DOHH2 (cell line): ENCODE data around the gene RAPGEF1.

Source experiments
- H3F3A ChIP-seq: fragments of 200-600 bp; sonication (generic), shearing (Covaris generic); 2 replicates; pipeline ENCODE4 v1.6.0; 2016; ENCODE audit warnings: antibody characterized with exemption, mild to moderate bottlenecking; ENCODE audit not compliant: control insufficient read depth, insufficient read depth
- H3K27ac ChIP-seq: fragments of 200-600 bp; sonication (generic); 2 replicates; pipeline ENCODE4 v1.5.1; 2014; ENCODE audit warnings: low read depth, mild to moderate bottlenecking, low read length, moderate library complexity
- H3K27me3 ChIP-seq: fragments of 200-600 bp; sonication (generic); 2 replicates; pipeline ENCODE4 v1.6.1; 2014; ENCODE audit warnings: mild to moderate bottlenecking, low read length, mixed read lengths; ENCODE audit not compliant: control insufficient read depth
- H3K36me3 ChIP-seq: fragments of 200-600 bp; sonication (generic); 2 replicates; pipeline ENCODE4 v1.6.1; 2014; ENCODE audit warnings: mild to moderate bottlenecking, low read length, moderate library complexity, mixed read lengths; ENCODE audit not compliant: control insufficient read depth
- H3K4me1 ChIP-seq: fragments of 200-600 bp; sonication (generic); 2 replicates; pipeline ENCODE4 v1.6.1; 2014; ENCODE audit warnings: mild to moderate bottlenecking, low read length, mixed read lengths; ENCODE audit not compliant: control insufficient read depth
- H3K4me2 ChIP-seq: fragments of 200-600 bp; sonication (generic); 2 replicates; pipeline ENCODE4 v1.6.0; 2014; ENCODE audit warnings: mild to moderate bottlenecking, low read length, moderate library complexity
- H3K4me3 ChIP-seq: fragments of 200-600 bp; sonication (generic); 2 replicates; pipeline ENCODE4 v1.5.1; 2014; ENCODE audit warnings: mild to moderate bottlenecking, low read length, mixed read lengths
- H3K79me2 ChIP-seq: fragments of 200-600 bp; sonication (generic); 2 replicates; pipeline ENCODE4 v1.6.1; 2014; ENCODE audit warnings: mild to moderate bottlenecking, low read length, mixed read lengths; ENCODE audit not compliant: control insufficient read depth
- H3K9me2 ChIP-seq: fragments of 200-600 bp; sonication (generic); replicated peaks from 2 replicates; pipeline ENCODE4 v1.6.1; 2014; ENCODE audit warnings: mild to moderate bottlenecking, low read length, mixed read lengths; ENCODE audit not compliant: control insufficient read depth
- H3K9me3 ChIP-seq: fragments of 200-600 bp; sonication (generic); 2 replicates; pipeline ENCODE4 v1.6.1; 2014; ENCODE audit warnings: antibody characterized with exemption, low read length, mixed read lengths; ENCODE audit not compliant: control insufficient read depth, insufficient read depth
- H4K20me1 ChIP-seq: fragments of 200-600 bp; sonication (generic); 2 replicates; pipeline ENCODE4 v1.6.0; 2014; ENCODE audit warnings: low read depth, mild to moderate bottlenecking, antibody characterized with exemption, low read length, moderate library complexity; ENCODE audit not compliant: control insufficient read depth, insufficient read depth
- EZH2phosphoT487 ChIP-seq: fragments of 200-600 bp; sonication (generic); IDR thresholded peaks from 2 replicates; pipeline ENCODE4 v1.6.1; 2017; ENCODE audit warnings: borderline replicate concordance, mild to moderate bottlenecking, antibody characterized with exemption, low read length, moderate library complexity, mixed read lengths
- TF ChIP-seq, protein P1 (sequence below): fragments of 200-600 bp; sonication (generic); IDR thresholded peaks from one replicate; pipeline ENCODE4 v1.5.1; 2014; ENCODE audit warnings: antibody characterized with exemption, mild to moderate bottlenecking, low read depth, low read length; ENCODE audit not compliant: poor library complexity, severe bottlenecking

RAPGEF1 gene

GRCh38 chr9:131776036-131776435, 36.2 kb upstream of the RAPGEF1 start:
- H4K20me1 ChIP-seq: no peaks in the 10 kb centered on the region
- H3K9me2 ChIP-seq: no peaks in the 10 kb centered on the region
- no peaks in the 10 kb centered on the region for H3K9me3 ChIP-seq
- H3K79me2 ChIP-seq: no peaks in the 10 kb centered on the region
- no peaks in the 10 kb centered on the region for H3K36me3 ChIP-seq
- H3K27me3 ChIP-seq: no peaks in the 10 kb centered on the region
- H3K4me3 ChIP-seq: no peak overlapping the region
- no peak for TF ChIP-seq EZH2phosphoT487
- TF ChIP-seq, protein P1, sequence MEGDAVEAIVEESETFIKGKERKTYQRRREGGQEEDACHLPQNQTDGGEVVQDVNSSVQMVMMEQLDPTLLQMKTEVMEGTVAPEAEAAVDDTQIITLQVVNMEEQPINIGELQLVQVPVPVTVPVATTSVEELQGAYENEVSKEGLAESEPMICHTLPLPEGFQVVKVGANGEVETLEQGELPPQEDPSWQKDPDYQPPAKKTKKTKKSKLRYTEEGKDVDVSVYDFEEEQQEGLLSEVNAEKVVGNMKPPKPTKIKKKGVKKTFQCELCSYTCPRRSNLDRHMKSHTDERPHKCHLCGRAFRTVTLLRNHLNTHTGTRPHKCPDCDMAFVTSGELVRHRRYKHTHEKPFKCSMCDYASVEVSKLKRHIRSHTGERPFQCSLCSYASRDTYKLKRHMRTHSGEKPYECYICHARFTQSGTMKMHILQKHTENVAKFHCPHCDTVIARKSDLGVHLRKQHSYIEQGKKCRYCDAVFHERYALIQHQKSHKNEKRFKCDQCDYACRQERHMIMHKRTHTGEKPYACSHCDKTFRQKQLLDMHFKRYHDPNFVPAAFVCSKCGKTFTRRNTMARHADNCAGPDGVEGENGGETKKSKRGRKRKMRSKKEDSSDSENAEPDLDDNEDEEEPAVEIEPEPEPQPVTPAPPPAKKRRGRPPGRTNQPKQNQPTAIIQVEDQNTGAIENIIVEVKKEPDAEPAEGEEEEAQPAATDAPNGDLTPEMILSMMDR: no peak
- no peaks in the 10 kb centered on the region for H3K4me1 ChIP-seq
- H3K4me2 ChIP-seq: no peak overlapping the region
- no peak overlapping the region for H3K27ac ChIP-seq
- no peaks in the 10 kb centered on the region for H3F3A ChIP-seq

DNA sequence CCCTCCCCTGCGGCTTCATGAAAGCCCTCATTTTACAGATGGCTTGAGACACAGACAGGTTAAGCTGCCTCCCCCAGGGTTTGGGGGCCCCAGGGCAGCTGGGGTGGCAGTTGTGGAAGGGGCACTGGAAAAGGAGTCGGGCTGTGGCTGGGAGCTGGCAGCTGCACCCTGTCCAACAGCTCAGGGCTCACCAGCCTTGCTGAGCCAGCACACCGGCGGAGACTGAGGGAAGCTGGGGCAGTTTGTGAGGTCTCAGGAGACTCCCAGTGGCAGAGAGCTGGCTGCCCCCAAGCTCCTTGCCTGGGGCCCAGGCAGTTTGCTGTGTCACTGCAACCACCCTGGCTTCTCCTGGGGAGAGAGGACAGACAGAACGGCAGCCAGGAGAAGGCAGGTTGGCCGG, 34.8 kb upstream of the RAPGEF1 start:
- Histone ChIP-seq H4K20me1 (no peaks in the 10 kb centered on the region), H3K9me3 (no peaks in the 10 kb centered on the region), H3K4me3 (no peak overlapping the region), H3K27me3 (no peaks in the 10 kb centered on the region; the same call in 1 of the 2 replicates), H3K4me2 (no peak overlapping the region), H3K27ac (no peak overlapping the region), H3K9me2 (no peaks in the 10 kb centered on the region), H3K36me3 (no peaks in the 10 kb centered on the region), H3K79me2 (no peaks in the 10 kb centered on the region), H3K4me1 (no peaks in the 10 kb centered on the region), H3F3A (no peaks in the 10 kb centered on the region)
- no peak for TF ChIP-seq EZH2phosphoT487
- TF ChIP-seq, protein P1: no peak

GRCh38 chr9:131773911-131774379, 34.1 kb upstream of the RAPGEF1 start:
- no peaks in the 10 kb centered on the region for H3K36me3 ChIP-seq
- no peaks in the 10 kb centered on the region for H3K79me2 ChIP-seq
- H3K27ac ChIP-seq: no peak overlapping the region
- no peaks in the 10 kb centered on the region for H3K9me2 ChIP-seq
- TF ChIP-seq EZH2phosphoT487: no peak
- TF ChIP-seq, protein P1: no peak
- H3K4me1 ChIP-seq: no peaks in the 10 kb centered on the region
- no peak overlapping the region for H3K4me3 ChIP-seq
- H3F3A ChIP-seq: no peaks in the 10 kb centered on the region
- H4K20me1 ChIP-seq: no peaks in the 10 kb centered on the region
- no peak overlapping the region for H3K4me2 ChIP-seq
- no peaks in the 10 kb centered on the region for H3K9me3 ChIP-seq
- H3K27me3 ChIP-seq: no peaks in the 10 kb centered on the region; the same call in 1 of the 2 replicates
